Prostate gland (tissue), 2 donors: ENCODE data around the gene STXBP6. TPM values are rescaled to one million over a fixed set of nuclear protein-coding genes. Genes with fewer than 3 reads are reported as not detected.

ENCODE experiments used
- DNase-seq: peaks from one replicate; pipeline ENCODE4 v3.0.0-alpha.2; 2019; ENCODE audit warnings: low spot score
- H3K27ac ChIP-seq, 2 donors: fragments of 200-600 bp; sonication (generic); 2 replicates each; pipeline ENCODE4 v1.5.1; 2017 to 2019
- H3K27me3 ChIP-seq: fragments of 200-600 bp; sonication (generic); replicated peaks from 2 replicates; pipeline ENCODE4 v1.5.1; 2019; ENCODE audit not compliant: insufficient read depth
- H3K36me3 ChIP-seq, 2 donors: fragments of 200-600 bp; sonication (generic); 1 replicate in 1 of 2; 2 replicates in 1 of 2; pipeline versions ENCODE4 v1.5.1 to v1.8.1; 2017 to 2019
- H3K4me1 ChIP-seq: fragments of 200-600 bp; sonication (generic); replicated peaks from 2 replicates; pipeline ENCODE4 v1.5.1; 2019
- H3K4me3 ChIP-seq, 2 donors: fragments of 200-600 bp; sonication (generic); 2 replicates each; pipeline ENCODE4 v1.5.1; 2017 to 2019
- H3K9me3 ChIP-seq: fragments of 200-600 bp; sonication (generic); 2 replicates; pipeline ENCODE4 v1.5.1; 2017
- CTCF ChIP-seq, 4 experiments: fragments of 200-600 bp in 2 of 4; fragments of 450-650 bp in 2 of 4; sonication (generic) in 2 of 4; IDR thresholded peaks; 1 replicate in 3 of 4; 2 replicates in 1 of 4; pipeline ENCODE4 v1.5.1; 2016 to 2019; ENCODE audit warnings: antibody characterized with exemption in 4 of 4, mild to moderate bottlenecking in 2 of 4, moderate library complexity in 2 of 4
- POLR2A ChIP-seq: fragments of 450-650 bp; IDR thresholded peaks from one replicate; pipeline ENCODE4 v1.6.1; 2016; ENCODE audit warnings: antibody characterized with exemption, mild to moderate bottlenecking
- POLR2AphosphoS5 ChIP-seq: sonication (generic); formaldehyde crosslinking; IDR thresholded peaks from one replicate; pipeline ENCODE4 v1.6.1; 2017; ENCODE audit warnings: antibody characterized with exemption
- WGBS: methylation state at CpG from one replicate; pipeline ENCODE4 v1.1.5; 2018; 5-methylcytosine and 5-hydroxymethylcytosine counted together
- intact Hi-C: fragments of 100-400 bp; cut with DNase I; formaldehyde crosslinking; loops from one replicate; pipeline ENCODE4 v1.14.2; 2022
- total RNA-seq, 2 donors: library from RNA; depleted of rRNA; stranded (reverse); fragments of >200 nt; gene quantifications; one replicate each; pipeline ENCODE4 v1.1.0, GENCODE V29; 2016

STXBP6 gene
- total RNA-seq, 2 donors from 2014 or later: 12.4 to 32.3 TPM

DNA sequence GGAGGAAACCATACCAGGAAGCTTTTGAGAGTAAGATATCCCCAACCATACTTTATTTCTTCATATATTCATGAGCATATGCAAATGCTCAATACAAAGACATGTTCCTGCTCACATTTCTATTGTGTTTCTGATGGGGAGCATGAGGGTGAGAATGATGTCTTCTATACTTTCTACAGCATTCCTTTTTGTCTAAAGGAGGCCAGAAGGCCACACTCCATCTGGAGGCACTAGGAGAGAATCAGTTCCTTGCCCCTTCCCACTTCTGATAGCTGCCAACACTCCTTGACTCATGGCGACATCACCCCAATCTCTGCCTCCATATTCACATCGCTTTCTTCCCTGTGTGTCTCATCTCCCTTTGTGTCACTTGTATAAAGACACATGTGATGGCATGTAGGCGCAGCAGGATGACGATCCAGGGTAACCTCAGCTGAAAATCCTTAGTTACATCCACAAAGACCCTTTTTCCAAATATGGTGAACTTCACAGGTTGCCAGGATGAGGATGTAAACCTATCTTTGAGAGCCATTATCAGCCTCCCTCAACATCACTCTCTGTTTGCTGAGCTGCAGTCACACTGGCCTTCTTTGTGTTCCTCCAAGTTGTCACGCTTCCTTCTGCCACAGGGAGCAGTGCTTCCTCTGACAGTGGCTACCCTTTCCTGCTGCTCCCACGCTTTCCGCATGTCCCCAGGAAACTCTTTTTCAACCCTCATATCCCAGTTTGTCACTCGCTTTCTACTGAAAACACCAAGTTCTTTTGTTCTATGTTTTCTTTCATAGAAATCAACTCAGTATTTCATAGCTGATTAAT is 96.9 kb downstream of the STXBP6 start:
- Histone ChIP-seq H3K36me3 (no peaks in the 10 kb centered on the region), H3K4me3 (no peak overlapping the region), H3K9me3 (no peaks in the 10 kb centered on the region), H3K4me1 (no peaks in the 10 kb centered on the region), H3K27me3 (no peaks in the 10 kb centered on the region), H3K27ac (no peak overlapping the region)
- intact Hi-C loops: no loop called here
- TF ChIP-seq POLR2A (no peak), CTCF (IDR thresholded peaks at IDR 0.05) (no peak), POLR2AphosphoS5 (no peak)
- 88% methylated on average over 8 of the region's 8 CpGs for WGBS
- DNase-seq: no peak

DNA sequence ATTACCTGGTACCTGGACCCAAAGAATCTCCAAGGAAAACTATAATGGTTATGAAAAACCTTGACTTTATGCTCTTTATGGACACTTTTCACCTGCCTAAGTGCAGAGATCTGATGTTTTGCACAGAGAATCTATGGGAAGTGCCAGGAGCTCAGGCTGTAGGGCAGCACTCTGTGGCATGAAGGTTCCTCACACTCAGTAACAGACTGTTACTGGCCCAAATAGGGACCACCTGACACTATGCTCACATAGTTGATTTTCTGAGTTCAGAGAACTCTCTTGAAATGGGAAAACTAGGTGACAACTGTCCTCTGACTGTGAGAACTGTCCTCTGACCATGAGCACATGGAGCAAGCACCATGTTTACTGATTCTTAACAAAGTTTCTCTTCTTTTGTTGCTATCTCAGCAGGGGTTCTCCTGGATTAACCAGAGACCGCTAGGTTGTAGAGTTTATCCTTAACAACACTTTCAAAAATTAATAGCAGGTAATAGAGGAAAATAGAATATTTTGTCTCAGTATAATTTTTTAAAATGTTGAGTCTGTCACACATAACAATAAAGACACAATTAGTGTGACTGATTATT is 101.6 kb downstream of the STXBP6 start:
- no peak overlapping the region for H3K4me3 ChIP-seq
- H3K27ac ChIP-seq: no peak overlapping the region
- no peaks in the 10 kb centered on the region for H3K4me1 ChIP-seq
- intact Hi-C loops: no loop called here
- no peaks in the 10 kb centered on the region for H3K9me3 ChIP-seq
- WGBS: 100% methylated on average over 1 of the region's 1 CpG
- H3K27me3 ChIP-seq: no peaks in the 10 kb centered on the region
- no peak for DNase-seq
- TF ChIP-seq CTCF (IDR thresholded peaks at IDR 0.05) (no peak), POLR2A (no peak), POLR2AphosphoS5 (no peak)
- no peaks in the 10 kb centered on the region for H3K36me3 ChIP-seq

DNA sequence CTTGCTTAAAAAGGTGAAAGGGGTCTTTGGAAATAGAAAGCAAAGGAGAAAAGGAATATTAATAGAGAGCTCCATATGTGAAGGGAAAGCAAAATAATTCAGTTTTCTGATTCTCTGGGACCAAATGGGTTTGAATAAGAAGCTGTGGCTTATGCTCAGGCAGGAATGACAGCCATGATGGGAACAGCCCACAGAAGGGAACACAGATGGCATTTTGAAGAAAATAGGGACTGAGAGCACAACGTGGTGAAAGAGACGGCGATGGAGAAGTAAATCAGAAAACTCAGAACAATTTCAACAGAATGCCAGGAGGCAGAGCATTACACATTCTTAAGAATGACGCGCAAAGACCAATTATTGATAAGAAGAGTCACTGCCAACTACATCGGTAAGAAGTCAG is 102.8 kb downstream of the STXBP6 start:
- no peaks in the 10 kb centered on the region for H3K9me3 ChIP-seq
- TF ChIP-seq CTCF (IDR thresholded peaks at IDR 0.05) (no peak), POLR2A (no peak), POLR2AphosphoS5 (no peak)
- H3K36me3 ChIP-seq: no peaks in the 10 kb centered on the region
- intact Hi-C loops: no loop called here
- H3K27ac ChIP-seq: no peak overlapping the region
- no peaks in the 10 kb centered on the region for H3K4me1 ChIP-seq
- WGBS: 93% methylated on average over 6 of the region's 6 CpGs
- no peaks in the 10 kb centered on the region for H3K27me3 ChIP-seq
- H3K4me3 ChIP-seq: no peak overlapping the region
- no peak for DNase-seq

DNA sequence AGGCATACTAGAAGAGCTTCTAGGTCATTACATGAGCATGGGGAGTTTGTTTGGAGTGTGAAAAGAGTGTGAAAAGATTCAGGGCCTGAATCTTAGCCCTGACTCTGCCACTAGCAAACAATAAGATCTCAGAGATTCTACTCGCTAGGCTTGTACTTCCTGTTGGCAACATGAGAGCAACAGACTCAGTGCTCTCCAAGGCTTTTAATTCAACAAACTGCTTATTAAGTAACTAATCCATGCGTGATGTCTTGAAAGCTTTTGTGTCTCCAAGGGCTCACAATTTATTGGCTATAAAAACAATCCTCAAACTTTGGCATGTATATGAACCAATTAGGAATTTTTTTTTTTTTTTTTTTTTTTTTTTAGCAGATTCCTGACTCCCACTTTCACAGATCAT is 105.1 kb downstream of the STXBP6 start:
- intact Hi-C loops: no loop called here
- peak; percentile 61 for TF ChIP-seq POLR2AphosphoS5
- no peak for TF ChIP-seq CTCF (IDR thresholded peaks at IDR 0.05)
- peak overlapping the region in 1 of 2 donors; percentile 27 for H3K27ac ChIP-seq
- DNase-seq: peak; percentile 34
- no peaks in the 10 kb centered on the region for H3K9me3 ChIP-seq
- WGBS: 17% methylated on average over 2 of the region's 2 CpGs
- no peaks in the 10 kb centered on the region for H3K36me3 ChIP-seq
- H3K4me1 ChIP-seq: no peaks in the 10 kb centered on the region
- H3K4me3 ChIP-seq: no peak overlapping the region
- H3K27me3 ChIP-seq: no peaks in the 10 kb centered on the region

- H3K4me1 ChIP-seq: no peaks in the 10 kb centered on the region
- WGBS: 32% methylated on average over 3 of the region's 3 CpGs
- TF ChIP-seq POLR2A: no peak
- peak; percentile 35 for TF ChIP-seq POLR2AphosphoS5
- no peak for TF ChIP-seq CTCF (IDR thresholded peaks at IDR 0.05)
- no peaks in the 10 kb centered on the region for H3K9me3 ChIP-seq
- H3K27me3 ChIP-seq: no peaks in the 10 kb centered on the region
- no peak overlapping the region for H3K4me3 ChIP-seq
- H3K36me3 ChIP-seq: no peaks in the 10 kb centered on the region
- intact Hi-C loops: no loop called here
- peak; percentile 50 for DNase-seq
- peak overlapping the region in 1 of 2 donors; percentile 2 for H3K27ac ChIP-seq
Measured at GRCh38 chr14:24943024-24943423, 106.9 kb downstream of the STXBP6 start.
